ENCODE results near the gene MIEF1. TPM values are rescaled to one million over a fixed set of nuclear protein-coding genes. Genes with fewer than 3 reads are reported as not detected.
A peak's percentile ranks its signal among the peaks of the same experiment; 100 is the strongest.

The MIEF1 gene
- total RNA-seq, 1 experiment from 2014 or later, result 31.5 TPM

DNA sequence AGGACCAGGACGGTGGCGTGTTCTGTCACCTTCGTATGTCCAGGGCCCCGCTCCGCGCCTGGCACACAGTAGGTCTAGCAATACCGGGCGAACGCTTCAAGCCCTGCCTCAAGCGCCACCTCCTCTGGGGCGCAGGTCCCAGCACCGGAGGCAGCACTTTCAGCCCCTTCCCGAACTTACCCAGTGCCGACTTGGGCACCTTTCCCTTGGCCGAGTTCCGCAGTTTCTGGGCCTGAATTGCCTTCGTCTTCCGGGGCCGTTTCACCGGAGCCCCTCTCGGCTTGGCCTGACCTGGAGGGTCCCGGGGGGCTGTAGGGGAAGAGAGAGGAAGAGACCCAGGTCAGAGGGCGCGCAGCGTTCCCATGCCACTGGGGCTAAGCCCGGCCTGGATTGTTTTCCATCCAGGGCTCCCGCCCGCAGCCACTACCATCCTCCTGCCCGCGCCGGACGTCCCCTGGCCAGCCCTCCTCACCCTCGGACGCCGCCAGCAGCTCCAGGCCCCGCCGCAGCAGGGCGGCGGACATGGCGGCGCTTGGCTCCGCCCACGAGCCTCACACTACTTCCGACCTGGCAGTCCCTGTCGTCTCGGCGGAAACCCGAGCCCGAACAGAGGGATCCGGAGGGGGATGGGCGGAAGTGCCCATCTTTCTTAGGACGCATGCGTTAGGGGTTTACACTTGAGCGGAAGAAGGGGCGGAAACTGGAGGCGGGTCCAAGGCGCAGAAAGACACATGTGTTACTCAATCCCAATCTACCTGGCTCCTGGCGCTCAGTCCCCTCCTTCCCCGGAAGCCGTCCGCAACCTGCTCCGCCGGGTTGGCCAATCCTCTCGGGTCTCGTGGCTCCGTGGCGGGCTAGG, 30.4 kb downstream of the MIEF1 start, which contains the start of gene RPS19BP1:
TSS of gene RPS19BP1 (minus strand) at position 534 of the 859 bp plus-strand sequence. CDS start at position 524, 10 bp downstream.
- H3K4me3 ChIP-seq, result peak within 1 kb of the TSS; percentile 73
- DNase-seq, result peak; percentile 98 to 99
- H3K27me3 ChIP-seq, result no peaks in the 10 kb centered on the region
- H3K27ac ChIP-seq, result peak within 1 kb of the TSS; percentile 44
- peaks cover 18% of the 10 kb centered on the region for H3K4me1 ChIP-seq
- no peaks in the 10 kb centered on the region for H3K9me3 ChIP-seq (replicated peaks)
- peaks cover 5% of the 10 kb centered on the region for H3K36me3 ChIP-seq

DNA sequence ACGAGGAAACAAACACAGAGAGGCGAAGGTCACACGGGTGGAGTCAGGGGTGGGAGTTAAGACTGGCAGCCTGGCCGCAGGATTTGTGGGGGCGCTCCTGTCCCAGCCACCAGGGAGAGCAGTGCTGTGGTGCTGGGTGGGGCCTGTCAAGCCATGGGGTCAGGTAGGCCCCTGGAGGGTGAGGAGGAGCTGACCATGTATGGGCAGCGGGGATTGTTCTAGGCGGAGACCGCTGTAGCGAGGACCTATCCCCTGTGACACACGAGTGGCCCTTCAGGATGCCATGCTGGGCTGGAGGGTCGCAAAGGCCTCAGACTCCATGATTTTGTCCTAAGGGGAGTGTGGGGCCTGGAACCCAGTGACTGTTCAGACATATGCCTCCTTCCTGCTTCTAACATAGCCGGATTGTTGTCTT, 32.0 kb downstream of the MIEF1 start:
- no peak for DNase-seq
- H3K36me3 ChIP-seq, result peaks cover 5% of the 10 kb centered on the region

DNA sequence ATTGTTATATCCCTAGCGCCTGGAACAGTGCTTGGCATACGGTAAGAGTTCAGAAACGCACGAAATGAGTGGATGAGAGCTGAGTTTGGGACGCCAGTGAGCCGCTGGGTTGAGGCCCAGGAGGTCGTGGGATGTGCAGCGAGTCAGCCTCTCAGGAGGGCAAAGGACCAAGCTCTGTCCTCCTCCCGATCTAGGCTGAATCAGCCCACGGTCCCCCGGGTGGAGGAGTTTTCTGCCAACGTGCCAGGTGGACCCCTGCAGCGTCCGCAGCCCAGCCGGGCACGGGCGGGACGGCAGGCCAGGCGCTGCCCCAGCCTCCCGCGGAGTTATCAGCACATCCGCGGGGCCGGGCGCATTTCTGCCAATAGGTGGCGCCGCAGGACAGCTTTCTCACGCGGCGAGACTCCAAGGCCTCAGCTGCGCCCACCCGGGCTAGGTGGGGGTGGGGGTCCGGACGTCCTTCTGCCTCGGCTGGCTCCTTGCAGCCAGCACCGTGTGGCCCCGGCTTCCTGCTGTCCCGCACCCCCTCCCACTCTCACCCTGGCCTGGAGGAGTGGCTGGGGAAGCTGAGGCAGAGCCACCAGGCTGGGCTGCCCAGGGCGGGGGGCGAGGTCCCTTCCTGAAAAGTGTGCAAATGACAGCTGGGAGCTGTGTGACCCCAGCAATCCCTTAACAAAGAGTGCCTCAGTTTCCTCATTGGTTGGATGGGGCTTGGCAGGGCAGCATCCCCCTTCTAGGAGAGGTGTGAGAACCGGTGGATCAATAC, 32.7 kb downstream of the MIEF1 start:
- no peaks in the 10 kb centered on the region for H3K27me3 ChIP-seq

More for the DNA sequence above, 32.0 kb downstream of the MIEF1 start:
- H3K27me3 ChIP-seq, result no peaks in the 10 kb centered on the region
- H3K4me1 ChIP-seq, result peaks cover 5% of the 10 kb centered on the region; the same call in 1 of the 2 replicates
- no peaks in the 10 kb centered on the region for H3K9me3 ChIP-seq (replicated peaks)
- no peak overlapping the region for H3K27ac ChIP-seq
- H3K4me3 ChIP-seq, result peak overlapping the region; percentile 46

DNA sequence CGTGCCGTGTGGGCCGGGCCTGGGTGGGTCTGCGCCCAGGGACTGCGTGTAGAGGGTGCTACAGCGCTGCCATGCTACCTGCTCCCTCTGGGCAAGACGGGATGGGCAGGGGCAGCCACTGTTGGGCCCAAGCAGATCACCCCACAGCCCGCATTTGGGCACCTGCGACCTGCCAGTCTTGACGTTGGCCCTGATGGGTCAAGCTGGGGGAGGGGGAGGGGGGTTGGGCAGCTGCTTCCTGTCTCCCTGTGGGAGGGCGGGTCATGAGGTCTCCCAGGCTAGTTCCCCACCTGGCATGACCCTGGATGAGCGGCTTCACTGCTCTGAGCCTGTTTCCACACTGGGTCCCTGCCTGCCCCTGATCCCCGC, 33.3 kb downstream of the MIEF1 start:
- Histone ChIP-seq H3K4me1 (peaks cover 5% of the 10 kb centered on the region; the same call in 1 of the 2 replicates), H3K27me3 (no peaks in the 10 kb centered on the region), H3K9me3 (replicated peaks) (no peaks in the 10 kb centered on the region), H3K4me3 (no peak overlapping the region), H3K27ac (no peak overlapping the region), H3K36me3 (peaks cover 3% of the 10 kb centered on the region; the same call in 1 of the 2 replicates)
- no peak for DNase-seq

More for the DNA sequence above, 32.7 kb downstream of the MIEF1 start:
- Histone ChIP-seq H3K4me3 (peak overlapping the region; percentile 46), H3K9me3 (replicated peaks) (no peaks in the 10 kb centered on the region), H3K36me3 (peaks cover 5% of the 10 kb centered on the region), H3K27ac (no peak overlapping the region), H3K4me1 (peaks cover 5% of the 10 kb centered on the region; the same call in 1 of the 2 replicates)
- DNase-seq, result peak; percentile 75 to 83

GRCh38 chr22:39535831-39536449, 33.9 kb downstream of the MIEF1 start:
- peaks cover under 1% of the 10 kb centered on the region; the same call in 1 of the 2 replicates for H3K36me3 ChIP-seq
- no peaks in the 10 kb centered on the region for H3K27me3 ChIP-seq
- H3K9me3 ChIP-seq (replicated peaks), result no peaks in the 10 kb centered on the region
- H3K4me1 ChIP-seq, result peaks cover 5% of the 10 kb centered on the region; the same call in 1 of the 2 replicates
- no peak for DNase-seq
- no peak overlapping the region for H3K27ac ChIP-seq
- H3K4me3 ChIP-seq, result no peak overlapping the region

GRCh38 chr22:39536711-39537110, 34.6 kb downstream of the MIEF1 start:
- H3K4me1 ChIP-seq, result peaks cover 5% of the 10 kb centered on the region; the same call in 1 of the 2 replicates
- no peaks in the 10 kb centered on the region for H3K9me3 ChIP-seq (replicated peaks)

GRCh38 chr22:39537975-39538374, 35.9 kb downstream of the MIEF1 start:
- H3K4me3 ChIP-seq, result no peak overlapping the region
- H3K27ac ChIP-seq, result no peak overlapping the region
- no peak for DNase-seq
- H3K4me1 ChIP-seq, result peaks cover 5% of the 10 kb centered on the region; the same call in 1 of the 2 replicates
- no peaks in the 10 kb centered on the region for H3K36me3 ChIP-seq
- no peaks in the 10 kb centered on the region for H3K9me3 ChIP-seq (replicated peaks)
- H3K27me3 ChIP-seq, result no peaks in the 10 kb centered on the region

More at GRCh38 chr22:39536711-39537110, 34.6 kb downstream of the MIEF1 start:
- Histone ChIP-seq H3K27ac (no peak overlapping the region), H3K36me3 (no peaks in the 10 kb centered on the region), H3K4me3 (no peak overlapping the region), H3K27me3 (no peaks in the 10 kb centered on the region)
- no peak for DNase-seq

DNA sequence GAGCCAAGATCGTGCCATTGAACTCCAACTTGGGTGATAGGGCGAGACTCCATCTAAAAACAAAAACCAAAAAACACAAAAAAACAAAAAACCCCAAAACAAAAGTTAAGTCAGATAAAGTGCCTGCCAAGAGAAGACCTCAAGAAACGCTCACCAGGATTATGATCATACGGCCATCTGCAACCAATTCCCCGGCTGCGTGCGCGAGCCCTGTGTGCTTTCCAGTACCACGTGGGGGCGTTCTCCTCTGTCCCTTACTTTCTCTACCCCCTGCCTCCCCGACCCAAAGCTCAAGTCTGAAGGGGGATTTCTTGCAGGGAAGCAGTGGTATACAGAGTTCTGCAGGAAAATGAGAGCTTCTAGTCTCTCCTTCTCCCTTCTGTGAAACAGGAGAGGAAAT, 41.0 kb downstream of the MIEF1 start:
- Histone ChIP-seq H3K4me1 (no peaks in the 10 kb centered on the region), H3K4me3 (no peak overlapping the region), H3K27ac (no peak overlapping the region), H3K9me3 (replicated peaks) (no peaks in the 10 kb centered on the region), H3K36me3 (no peaks in the 10 kb centered on the region), H3K27me3 (no peaks in the 10 kb centered on the region)
- no peak for DNase-seq

- no peaks in the 10 kb centered on the region for H3K27me3 ChIP-seq
- H3K4me1 ChIP-seq, result no peaks in the 10 kb centered on the region
- DNase-seq, result no peak
- H3K4me3 ChIP-seq, result no peak overlapping the region
- H3K9me3 ChIP-seq (replicated peaks), result no peaks in the 10 kb centered on the region
- H3K36me3 ChIP-seq, result no peaks in the 10 kb centered on the region
- H3K27ac ChIP-seq, result no peak overlapping the region
Observed at GRCh38 chr22:39545386-39546365, 43.6 kb downstream of the MIEF1 start.

DNA sequence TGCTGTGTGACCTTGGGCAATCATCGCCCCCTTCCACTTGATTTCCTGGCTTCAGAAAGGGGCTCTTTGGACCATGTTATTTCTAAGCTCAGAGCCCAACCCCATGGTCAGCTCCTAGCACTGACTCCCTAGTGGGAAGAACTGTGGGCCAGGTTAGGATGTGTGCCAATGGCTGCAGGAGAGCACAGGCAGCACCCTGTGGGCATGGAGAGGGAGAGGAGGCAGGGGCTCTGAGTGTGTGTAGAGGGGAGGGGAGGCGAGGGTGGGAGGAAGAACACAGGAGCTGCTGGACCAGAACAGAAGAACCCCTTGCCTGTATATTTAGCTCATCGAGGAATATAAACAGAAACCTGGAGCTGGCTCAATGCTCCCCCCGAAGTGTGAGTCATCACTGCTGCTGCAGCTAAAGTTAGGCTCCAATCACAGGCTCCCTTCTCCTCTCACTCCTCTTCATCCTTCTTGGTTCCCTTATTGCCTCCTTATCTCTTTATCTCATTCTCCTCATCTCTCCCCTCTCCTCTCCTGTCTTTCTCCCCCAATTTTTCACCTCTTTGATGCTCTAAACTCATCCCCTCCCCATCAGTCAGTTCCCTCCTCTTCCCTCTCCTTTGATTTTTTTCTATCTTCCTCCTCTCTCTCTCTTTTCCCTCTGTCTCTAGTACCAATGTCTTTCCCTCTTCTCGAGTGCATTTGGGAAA, 44.9 kb downstream of the MIEF1 start:
- H3K9me3 ChIP-seq (replicated peaks), result no peaks in the 10 kb centered on the region
- H3K27ac ChIP-seq, result no peak overlapping the region
- no peaks in the 10 kb centered on the region for H3K27me3 ChIP-seq
- no peak overlapping the region for H3K4me3 ChIP-seq
- DNase-seq, result no peak
- no peaks in the 10 kb centered on the region for H3K4me1 ChIP-seq
- H3K36me3 ChIP-seq, result no peaks in the 10 kb centered on the region

DNA sequence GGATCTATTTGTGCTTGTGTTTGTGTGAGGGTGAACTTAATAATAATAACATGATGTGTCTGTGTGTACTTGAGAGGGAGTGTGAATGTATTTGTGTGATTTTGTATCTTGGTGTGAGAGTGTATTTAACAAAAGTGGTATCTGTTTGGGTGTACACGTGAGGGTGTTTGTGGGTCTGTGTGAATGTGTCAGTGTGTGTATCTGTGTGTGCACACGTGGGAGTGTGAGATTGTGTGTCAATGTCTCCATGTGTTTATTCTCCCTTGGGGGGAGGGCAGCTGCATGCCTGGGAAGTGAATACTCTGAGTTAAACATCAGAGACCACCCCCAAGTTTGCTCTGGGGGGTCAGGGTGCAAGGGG, 45.5 kb downstream of the MIEF1 start:
- H3K36me3 ChIP-seq, result no peaks in the 10 kb centered on the region
- H3K4me1 ChIP-seq, result no peaks in the 10 kb centered on the region
- H3K4me3 ChIP-seq, result no peak overlapping the region

GRCh38 chr22:39553429-39553828, 51.3 kb downstream of the MIEF1 start:
- no peaks in the 10 kb centered on the region for H3K36me3 ChIP-seq
- H3K27ac ChIP-seq, result no peak overlapping the region
- no peaks in the 10 kb centered on the region for H3K9me3 ChIP-seq (replicated peaks)
- H3K4me3 ChIP-seq, result no peak overlapping the region
- H3K4me1 ChIP-seq, result no peaks in the 10 kb centered on the region
- no peak for DNase-seq
- H3K27me3 ChIP-seq, result no peaks in the 10 kb centered on the region; the same call in 1 of the 2 replicates

More for the DNA sequence above, 45.5 kb downstream of the MIEF1 start:
- Histone ChIP-seq H3K27ac (no peak overlapping the region), H3K27me3 (no peaks in the 10 kb centered on the region), H3K9me3 (replicated peaks) (no peaks in the 10 kb centered on the region)
- DNase-seq, result no peak

DNA sequence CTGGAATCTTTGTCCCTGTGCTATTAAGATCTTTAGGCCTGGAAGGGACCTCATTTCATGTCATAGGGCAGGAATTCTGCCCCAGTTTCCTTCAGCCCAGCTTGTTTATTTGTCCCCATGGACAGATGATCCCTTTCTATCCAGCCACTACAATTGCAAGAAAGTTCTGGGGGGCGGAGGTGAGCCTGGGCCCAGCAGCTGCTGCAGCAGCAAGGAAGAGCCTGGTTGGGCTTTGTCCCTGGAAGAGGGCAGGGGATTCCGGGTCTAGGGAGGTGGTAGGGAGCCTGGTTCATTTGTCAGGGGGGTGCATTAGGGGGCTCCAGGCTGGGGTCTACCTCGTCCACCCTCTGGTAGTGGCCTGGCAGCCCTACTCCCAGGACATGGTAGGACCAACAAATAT, 52.1 kb downstream of the MIEF1 start:
- no peak for DNase-seq
- Histone ChIP-seq H3K27ac (no peak overlapping the region), H3K36me3 (no peaks in the 10 kb centered on the region), H3K9me3 (replicated peaks) (no peaks in the 10 kb centered on the region), H3K4me3 (no peak overlapping the region), H3K27me3 (no peaks in the 10 kb centered on the region; the same call in 1 of the 2 replicates), H3K4me1 (no peaks in the 10 kb centered on the region)
